ENCODE measurements around the gene PLCL1.

PLCL1 gene

DNA sequence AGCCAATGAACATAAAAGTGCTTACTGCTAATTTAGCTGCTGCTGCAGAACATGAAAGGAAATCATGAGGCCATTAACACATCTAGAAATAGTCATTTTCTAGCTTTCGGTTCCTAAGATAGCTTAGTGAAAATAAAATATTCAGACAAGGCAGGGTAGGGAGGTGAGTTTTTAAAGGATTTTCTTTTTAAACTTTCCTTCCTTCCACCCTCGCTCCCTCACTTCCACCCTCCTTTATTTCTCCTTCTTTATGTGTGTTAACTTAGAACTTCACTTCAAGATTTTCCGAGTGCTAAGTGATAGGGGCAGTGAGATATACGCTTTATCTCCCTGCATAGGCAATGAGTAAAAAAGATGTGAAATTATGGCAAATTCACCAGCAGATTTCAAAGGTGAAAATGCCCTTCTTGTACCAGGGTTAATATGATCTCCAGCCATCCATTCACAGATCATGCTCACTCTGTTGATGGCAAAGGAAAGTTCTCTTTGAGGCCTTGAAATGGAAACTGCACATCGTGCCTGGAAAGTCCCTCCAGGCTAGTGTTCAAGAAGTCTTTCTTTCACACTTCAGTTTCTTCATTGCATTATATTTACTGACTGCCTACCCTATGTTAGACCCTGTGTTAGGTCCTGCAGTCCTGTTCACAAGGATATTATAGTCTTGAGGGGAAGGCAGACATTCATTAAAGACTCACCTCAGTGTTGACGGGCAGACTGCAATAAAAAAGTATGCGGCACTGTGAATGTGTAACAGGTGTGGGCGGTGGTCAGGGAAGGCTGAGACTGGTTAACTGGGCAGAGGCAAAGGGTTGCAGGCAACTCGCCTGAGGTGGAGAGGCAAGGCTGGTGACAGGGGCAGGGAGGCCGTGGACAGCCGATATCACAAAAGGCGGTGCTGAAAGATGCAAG, 200.8 kb downstream of the PLCL1 start:
- TF ChIP-seq, protein P1, sequence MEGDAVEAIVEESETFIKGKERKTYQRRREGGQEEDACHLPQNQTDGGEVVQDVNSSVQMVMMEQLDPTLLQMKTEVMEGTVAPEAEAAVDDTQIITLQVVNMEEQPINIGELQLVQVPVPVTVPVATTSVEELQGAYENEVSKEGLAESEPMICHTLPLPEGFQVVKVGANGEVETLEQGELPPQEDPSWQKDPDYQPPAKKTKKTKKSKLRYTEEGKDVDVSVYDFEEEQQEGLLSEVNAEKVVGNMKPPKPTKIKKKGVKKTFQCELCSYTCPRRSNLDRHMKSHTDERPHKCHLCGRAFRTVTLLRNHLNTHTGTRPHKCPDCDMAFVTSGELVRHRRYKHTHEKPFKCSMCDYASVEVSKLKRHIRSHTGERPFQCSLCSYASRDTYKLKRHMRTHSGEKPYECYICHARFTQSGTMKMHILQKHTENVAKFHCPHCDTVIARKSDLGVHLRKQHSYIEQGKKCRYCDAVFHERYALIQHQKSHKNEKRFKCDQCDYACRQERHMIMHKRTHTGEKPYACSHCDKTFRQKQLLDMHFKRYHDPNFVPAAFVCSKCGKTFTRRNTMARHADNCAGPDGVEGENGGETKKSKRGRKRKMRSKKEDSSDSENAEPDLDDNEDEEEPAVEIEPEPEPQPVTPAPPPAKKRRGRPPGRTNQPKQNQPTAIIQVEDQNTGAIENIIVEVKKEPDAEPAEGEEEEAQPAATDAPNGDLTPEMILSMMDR (conservative IDR thresholded peaks at IDR 0.05; ENCODE audit: control insufficient read depth, insufficient read depth, low read depth, low read length) = no peak
- DNase-seq (ENCODE audit: low read depth) = no peak
- H3K4me3 ChIP-seq (ENCODE audit: control insufficient read depth, low read depth, low read length) = no peak overlapping the region

DNA sequence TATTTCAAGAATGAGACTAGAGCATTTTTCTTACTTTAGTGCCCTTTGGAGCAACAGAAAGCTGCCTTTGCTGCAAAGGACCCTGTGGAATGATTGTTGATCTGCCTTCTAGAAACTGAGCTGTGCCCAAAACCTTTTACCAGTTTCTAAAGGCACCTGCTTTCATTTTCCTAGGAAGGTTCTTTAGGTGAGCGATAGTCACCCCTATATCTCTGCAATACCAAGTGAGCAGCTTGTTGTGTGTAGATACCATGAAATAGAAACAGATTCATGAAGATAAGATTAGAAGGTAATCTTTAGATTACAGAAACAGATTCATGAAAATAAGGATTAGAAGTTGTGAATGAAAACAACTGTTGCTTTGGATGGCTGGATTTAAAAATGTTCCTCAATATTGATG, 202.3 kb downstream of the PLCL1 start:
- TF ChIP-seq, protein P1 (conservative IDR thresholded peaks at IDR 0.05; ENCODE audit: control insufficient read depth, insufficient read depth, low read depth, low read length) = no peak
- DNase-seq (ENCODE audit: low read depth) = no peak

DNA sequence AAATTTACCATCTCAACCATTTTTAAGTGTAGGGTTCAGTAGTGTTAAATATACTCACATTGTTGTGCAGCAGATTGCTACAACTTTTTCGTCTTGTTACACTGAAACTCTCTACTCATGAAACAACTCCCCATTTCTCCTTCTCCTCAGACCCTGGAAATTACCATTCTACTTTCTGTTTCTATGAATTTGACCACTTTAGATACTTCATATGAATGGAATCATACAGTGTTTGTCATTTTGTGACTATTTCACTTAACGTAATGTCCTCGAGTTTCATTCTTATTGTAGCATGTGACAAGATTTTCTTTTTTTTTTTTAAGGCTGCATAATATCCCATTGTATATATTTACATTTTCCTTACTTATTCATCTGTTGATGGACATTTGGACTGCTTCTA, 203.8 kb downstream of the PLCL1 start:
- no peak overlapping the region for H3K4me3 ChIP-seq (ENCODE audit: control insufficient read depth, low read depth, low read length)
- TF ChIP-seq, protein P1 (conservative IDR thresholded peaks at IDR 0.05; ENCODE audit: control insufficient read depth, insufficient read depth, low read depth, low read length) = no peak

More for the DNA sequence above, 202.3 kb downstream of the PLCL1 start:
- H3K4me3 ChIP-seq (ENCODE audit: control insufficient read depth, low read depth, low read length) = no peak overlapping the region

DNA sequence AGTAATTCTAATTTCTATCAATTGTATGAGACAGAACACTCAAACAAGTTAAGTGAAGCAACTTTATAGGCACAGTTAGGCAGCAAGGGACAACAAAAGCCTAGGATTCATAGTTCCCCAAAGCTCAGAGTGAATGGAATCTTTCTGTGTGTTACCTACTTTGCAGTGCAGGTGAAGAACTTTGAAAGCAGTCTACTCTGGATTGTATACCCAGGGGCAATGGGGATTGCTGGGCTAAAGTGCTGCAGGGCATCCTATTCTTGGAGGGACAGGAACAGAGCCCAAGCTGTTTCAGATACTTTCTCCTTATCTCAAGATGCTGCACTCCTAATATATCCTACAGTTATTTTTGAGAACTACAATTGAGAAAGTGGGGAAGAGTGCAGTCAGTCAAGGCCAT, 207.6 kb downstream of the PLCL1 start:
- H3K4me3 ChIP-seq (ENCODE audit: control insufficient read depth, low read depth, low read length) = no peak overlapping the region
- DNase-seq (ENCODE audit: low read depth) = no peak
- TF ChIP-seq, protein P1 (conservative IDR thresholded peaks at IDR 0.05; ENCODE audit: control insufficient read depth, insufficient read depth, low read depth, low read length) = no peak

More for the DNA sequence above, 203.8 kb downstream of the PLCL1 start:
- DNase-seq (ENCODE audit: low read depth) = no peak

DNA sequence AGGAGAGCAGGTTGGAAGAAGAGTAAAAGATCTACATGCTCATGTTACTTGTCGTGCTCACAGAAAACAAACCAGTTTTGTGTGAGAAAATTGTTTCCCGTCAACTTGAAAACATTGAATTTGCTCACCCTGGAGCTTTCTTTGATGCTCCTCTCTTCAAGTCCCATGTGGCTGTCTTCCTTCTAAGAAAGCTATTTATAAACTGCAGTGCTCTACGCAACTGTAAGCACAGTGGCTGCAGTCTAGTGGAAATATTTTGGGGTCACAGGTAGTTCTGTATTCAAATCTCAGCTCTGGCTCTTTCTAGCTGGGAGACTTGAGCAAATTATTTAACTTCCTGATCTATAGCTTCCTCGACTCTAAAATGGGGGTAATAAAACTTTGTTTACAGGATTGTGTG, 211.8 kb downstream of the PLCL1 start:
- DNase-seq (ENCODE audit: low read depth) = no peak
- TF ChIP-seq, protein P1 (conservative IDR thresholded peaks at IDR 0.05; ENCODE audit: control insufficient read depth, insufficient read depth, low read depth, low read length) = no peak
- H3K4me3 ChIP-seq (ENCODE audit: control insufficient read depth, low read depth, low read length) = no peak overlapping the region

DNA sequence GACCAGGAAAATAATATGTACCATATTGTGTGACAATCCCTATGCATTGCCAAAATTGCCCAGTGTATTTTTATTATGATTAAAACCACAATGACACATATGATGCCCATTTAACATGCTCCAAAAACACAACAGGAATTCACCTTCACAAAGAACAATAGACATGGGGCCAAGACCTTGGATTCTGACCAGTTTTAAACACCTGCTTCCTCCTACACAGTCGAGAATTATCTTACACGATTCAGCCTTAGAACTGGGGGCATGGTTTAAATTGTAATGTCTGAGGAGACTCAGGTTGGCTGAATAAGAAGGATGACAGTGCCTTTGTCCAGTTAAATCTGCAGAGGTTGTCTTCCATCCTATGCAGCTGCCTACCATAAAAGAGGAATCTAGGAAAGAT, 212.7 kb downstream of the PLCL1 start:
- TF ChIP-seq, protein P1 (conservative IDR thresholded peaks at IDR 0.05; ENCODE audit: control insufficient read depth, insufficient read depth, low read depth, low read length) = no peak
- no peak overlapping the region for H3K4me3 ChIP-seq (ENCODE audit: control insufficient read depth, low read depth, low read length)
- DNase-seq (ENCODE audit: low read depth) = no peak

All from fibroblast of mammary gland (primary cell).